ENCODE measurements around the gene CCL7. TPM values are rescaled to one million over a fixed set of nuclear protein-coding genes. Genes with fewer than 3 reads are reported as not detected.

The CCL7 gene
- total and polyA plus RNA-seq, 2 of the 4 experiments (the other 2 are of a cell fraction) = 0.18 to 0.58 TPM

DNA sequence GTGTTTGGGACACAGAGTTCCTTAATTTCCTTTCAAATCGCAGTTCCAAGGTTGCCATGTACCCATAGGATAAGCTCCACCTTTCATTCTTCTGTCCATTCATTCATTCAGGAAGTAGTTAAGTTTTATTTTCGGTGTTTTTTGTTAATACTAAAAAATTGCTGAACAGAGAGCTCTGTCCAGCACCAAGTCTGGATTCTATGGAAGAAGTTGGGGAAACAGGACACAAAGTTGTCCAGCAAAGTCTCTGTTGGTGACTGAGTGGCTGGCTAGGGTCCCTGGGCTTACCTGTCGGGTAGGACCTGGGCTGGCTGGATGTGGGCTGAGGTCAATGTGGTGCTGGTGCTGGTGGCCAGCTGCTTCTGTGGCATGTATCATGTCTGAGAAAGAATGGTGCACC lies 32.6 kb upstream of the CCL7 start:
- no peaks in the 10 kb centered on the region for H4K20me1 ChIP-seq (ENCODE audit: insufficient read depth, low read length)
- dilution Hi-C loops (cut with HindIII; ENCODE audit: low sequenced_read_pairs, unreplicated experiment) = no loop called here
- H3K79me1 ChIP-seq (ENCODE audit: low read depth in 1 of 2, low read length in 2 of 2) = no peaks in the 10 kb centered on the region
- no peak overlapping the region for H3K18ac ChIP-seq (ENCODE audit: low read depth, low read length)
- TF ChIP-seq CEBPB (IDR thresholded peaks at IDR 0.05; ENCODE audit: low read depth, low read length) = no peak
- TF ChIP-seq SMC3 (IDR thresholded peaks at IDR 0.05; ENCODE audit: low read depth, low read length) = no peak
- no peak for TF ChIP-seq MAFK (IDR thresholded peaks at IDR 0.05; ENCODE audit: low read depth, low read length)
- TF ChIP-seq NFE2L2 (IDR thresholded peaks at IDR 0.05; ENCODE audit: low read depth, low read length) = no peak
- TF ChIP-seq POLR2A (IDR thresholded peaks at IDR 0.05; ENCODE audit: low read depth, low read length) = no peak
- TF ChIP-seq CHD1 (IDR thresholded peaks at IDR 0.05; ENCODE audit: low read depth, low read length) = no peak
- TF ChIP-seq FOS (IDR thresholded peaks at IDR 0.05; ENCODE audit: low read depth, low read length) = no peak
- TF ChIP-seq RCOR1 (IDR thresholded peaks at IDR 0.05; ENCODE audit: insufficient replicate concordance, low read length) = no peak
- no peak for TF ChIP-seq MAZ (IDR thresholded peaks at IDR 0.05; ENCODE audit: borderline replicate concordance, low read depth, low read length)
- TF ChIP-seq MXI1 (IDR thresholded peaks at IDR 0.05; ENCODE audit: borderline replicate concordance, low read depth, low read length) = no peak
- TF ChIP-seq, protein P1, sequence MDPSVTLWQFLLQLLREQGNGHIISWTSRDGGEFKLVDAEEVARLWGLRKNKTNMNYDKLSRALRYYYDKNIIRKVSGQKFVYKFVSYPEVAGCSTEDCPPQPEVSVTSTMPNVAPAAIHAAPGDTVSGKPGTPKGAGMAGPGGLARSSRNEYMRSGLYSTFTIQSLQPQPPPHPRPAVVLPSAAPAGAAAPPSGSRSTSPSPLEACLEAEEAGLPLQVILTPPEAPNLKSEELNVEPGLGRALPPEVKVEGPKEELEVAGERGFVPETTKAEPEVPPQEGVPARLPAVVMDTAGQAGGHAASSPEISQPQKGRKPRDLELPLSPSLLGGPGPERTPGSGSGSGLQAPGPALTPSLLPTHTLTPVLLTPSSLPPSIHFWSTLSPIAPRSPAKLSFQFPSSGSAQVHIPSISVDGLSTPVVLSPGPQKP (IDR thresholded peaks at IDR 0.05; ENCODE audit: borderline replicate concordance, low read depth, low read length) = no peak
- TF ChIP-seq RFX5 (IDR thresholded peaks at IDR 0.05; ENCODE audit: low read depth, low read length) = no peak
- TF ChIP-seq, protein P2, sequence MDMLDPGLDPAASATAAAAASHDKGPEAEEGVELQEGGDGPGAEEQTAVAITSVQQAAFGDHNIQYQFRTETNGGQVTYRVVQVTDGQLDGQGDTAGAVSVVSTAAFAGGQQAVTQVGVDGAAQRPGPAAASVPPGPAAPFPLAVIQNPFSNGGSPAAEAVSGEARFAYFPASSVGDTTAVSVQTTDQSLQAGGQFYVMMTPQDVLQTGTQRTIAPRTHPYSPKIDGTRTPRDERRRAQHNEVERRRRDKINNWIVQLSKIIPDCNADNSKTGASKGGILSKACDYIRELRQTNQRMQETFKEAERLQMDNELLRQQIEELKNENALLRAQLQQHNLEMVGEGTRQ (IDR thresholded peaks at IDR 0.05; ENCODE audit: low read depth, low read length) = no peak
- no peak for TF ChIP-seq RAD21 (IDR thresholded peaks at IDR 0.05; ENCODE audit: low read length)
- TF ChIP-seq BHLHE40 (IDR thresholded peaks at IDR 0.05; ENCODE audit: low read depth, low read length) = no peak
- no peak overlapping the region for H2AFZ ChIP-seq (replicated peaks; ENCODE audit: low read length, poor library complexity)
- H3K4me2 ChIP-seq (ENCODE audit: low read depth, low read length) = no peak overlapping the region
- H3K9ac ChIP-seq (ENCODE audit: low read depth, low read length) = no peak overlapping the region
- no peaks in the 10 kb centered on the region for H3K36me3 ChIP-seq (ENCODE audit: control insufficient read depth, insufficient read depth, low read length)
- H2AK9ac ChIP-seq (replicated peaks; ENCODE audit: low read depth, low read length, poor library complexity) = no peak overlapping the region
- ATAC-seq (ENCODE audit: low read depth) (no peak), DNase-seq (no peak)
- no CpG with 5 or more reads among the region's 3 CpGs for WGBS, 2 experiments (ENCODE audit: extremely low coverage in 2 of 2, insufficient read length in 1 of 2)
- no peak overlapping the region for H2BK5ac ChIP-seq (ENCODE audit: low read depth, low read length, poor library complexity, severe bottlenecking)
- H2BK120ac ChIP-seq (ENCODE audit: low read depth, low read length) = no peak overlapping the region
- H3K9me3 ChIP-seq (ENCODE audit: control insufficient read depth, insufficient read depth, low read length) = no peaks in the 10 kb centered on the region
- H2BK15ac ChIP-seq (ENCODE audit: low read depth, low read length) = no peak overlapping the region
- no peak overlapping the region for H4K91ac ChIP-seq (ENCODE audit: insufficient read depth, low read depth, low read length)
- H3K4ac ChIP-seq (ENCODE audit: low read depth, low read length) = no peak overlapping the region
- no peaks in the 10 kb centered on the region; the same call in 1 of the 2 replicates for H3K27me3 ChIP-seq (ENCODE audit: control insufficient read depth, insufficient read depth, low read length)
- no peak overlapping the region for H3K14ac ChIP-seq (replicated peaks; ENCODE audit: low read depth, low read length)
- CTCF ChIA-PET = interaction anchor here (1.0 kb wide), 1 partner anchor 69 kb away, joined by 3 read pairs; no protein-coding TSS in a partner anchor
- H3K4me3 ChIP-seq (ENCODE audit: insufficient read depth, low read depth, low read length) = no peak overlapping the region
- intact Hi-C loops (cut with micrococcal nuclease) = no loop called here
- H4K5ac ChIP-seq (ENCODE audit: low read depth, low read length) = no peak overlapping the region
- POLR2A ChIA-PET (ENCODE audit: unreplicated experiment) = no interaction called here
- H3K4me1 ChIP-seq (ENCODE audit: control insufficient read depth, insufficient read depth, low read length) = peaks cover 4% of the 10 kb centered on the region; the same call in 1 of the 2 replicates
- no peak overlapping the region for H2BK20ac ChIP-seq (ENCODE audit: low read depth, low read length)
- no TSS peak for BruUV-seq (replicated peaks)
- no peak overlapping the region for H3K27ac ChIP-seq (ENCODE audit: insufficient read depth, low read length)
- no peak overlapping the region for H4K8ac ChIP-seq (ENCODE audit: low read depth in 2 of 2, low read length in 2 of 2)
- H2AK5ac ChIP-seq (ENCODE audit: low read depth, low read length) = no peak overlapping the region
- in situ Hi-C loops (cut with MboI; ENCODE audit: low sequenced_read_pairs) = no loop called here
- H3K9me1 ChIP-seq (ENCODE audit: insufficient read depth, low read length) = no peaks in the 10 kb centered on the region
- no peak overlapping the region for H3K56ac ChIP-seq (ENCODE audit: extremely low read depth, insufficient read depth, low read length)
- H3K23ac ChIP-seq (ENCODE audit: low read depth, low read length) = no peak overlapping the region
